GM10248 (cell line): ENCODE data around the gene PIEZO2.
A peak's percentile ranks its signal among the peaks of the same experiment; 100 is the strongest.
"Not testable (repeated sequence)": the region's sequence is repeated elsewhere in the genome, so short reads cannot be mapped to it uniquely, and the experiment has no call there.

ENCODE experiments used
- CTCF ChIA-PET: fragments of 300-600 bp; sonication (Branson Sonifier 250); formaldehyde crosslinking; extraction: SDS; loops from one replicate; lab custom pipeline; 2021; ENCODE audit warnings: antibody characterized with exemption; lab: Yijun Ruan, JAX
- POLR2A ChIA-PET: fragments of 350-650 bp; sonication (Branson Sonifier 250); formaldehyde crosslinking; extraction: SDS; loops from one replicate; lab custom pipeline; 2020; ENCODE audit warnings: antibody characterized with exemption; lab: Yijun Ruan, JAX
- DNase-seq: peaks from one replicate; pipeline ENCODE4 v3.0.0; 2012; ENCODE audit errors: extremely low spot score
- CTCF ChIP-seq: IDR thresholded peaks from 2 replicates; pipeline ENCODE4 v1.5.1; 2012; ENCODE audit warnings: mild to moderate bottlenecking, low read depth; ENCODE audit errors: extremely low read depth, missing control alignments, control extremely low read depth

The PIEZO2 gene

GRCh38 chr18:10659594-10659993 lies 489.8 kb downstream of the PIEZO2 start:
- POLR2A ChIA-PET: no interaction called here
- no peak for TF ChIP-seq CTCF
- CTCF ChIA-PET: interaction anchor here (1.6 to 1.8 kb wide), 2 partner anchors 10 to 99 kb away, joined by 4 to 6 read pairs; no protein-coding TSS in a partner anchor
- no peak for DNase-seq

- no peak for TF ChIP-seq CTCF
- CTCF ChIA-PET: interaction anchor here (0.7 to 1.8 kb wide), 3 partner anchors 10 to 99 kb away, joined by 3 to 6 read pairs (median 4); no protein-coding TSS in a partner anchor
- DNase-seq: no peak
- POLR2A ChIA-PET: no interaction called here
Measured at GRCh38 chr18:10659000-10659399, 490.4 kb downstream of the PIEZO2 start.

GRCh38 chr18:10644003-10644402 lies 505.4 kb downstream of the PIEZO2 start:
- DNase-seq, CTCF ChIA-PET, POLR2A ChIA-PET: not testable (repeated sequence)

- POLR2A ChIA-PET, CTCF ChIA-PET: not testable (repeated sequence)
Measured at GRCh38 chr18:10642915-10643524, 506.3 kb downstream of the PIEZO2 start.

GRCh38 chr18:10638539-10638885 lies 510.9 kb downstream of the PIEZO2 start:
- POLR2A ChIA-PET, CTCF ChIA-PET, DNase-seq: not testable (repeated sequence)

More at GRCh38 chr18:10642915-10643524, 506.3 kb downstream of the PIEZO2 start:
- DNase-seq: not testable (repeated sequence)

GRCh38 chr18:10637858-10638538 lies 511.4 kb downstream of the PIEZO2 start:
- CTCF ChIA-PET, POLR2A ChIA-PET, DNase-seq: not testable (repeated sequence)

GRCh38 chr18:10629076-10629475 lies 520.3 kb downstream of the PIEZO2 start:
- peak; percentile 16 for DNase-seq
- CTCF ChIA-PET, POLR2A ChIA-PET: not testable (repeated sequence)

- CTCF ChIA-PET, DNase-seq, POLR2A ChIA-PET: not testable (repeated sequence)
Measured at GRCh38 chr18:10626606-10627213, 522.7 kb downstream of the PIEZO2 start.

GRCh38 chr18:10623606-10624005 lies 525.8 kb downstream of the PIEZO2 start:
- CTCF ChIA-PET, POLR2A ChIA-PET, DNase-seq: not testable (repeated sequence)

GRCh38 chr18:10622982-10623381 lies 526.4 kb downstream of the PIEZO2 start:
- DNase-seq, POLR2A ChIA-PET, CTCF ChIA-PET: not testable (repeated sequence)

GRCh38 chr18:10620670-10621329 lies 528.6 kb downstream of the PIEZO2 start:
- POLR2A ChIA-PET, DNase-seq, CTCF ChIA-PET: not testable (repeated sequence)
